GM10266 (cell line): Measurements from ENCODE around the gene MED13L.

Source experiments
- DNase-seq: peaks from one replicate; pipeline ENCODE4 v3.0.0; 2012; ENCODE audit errors: extremely low spot score
- CTCF ChIP-seq: IDR thresholded peaks from 2 replicates; pipeline ENCODE4 v1.5.1; 2012; ENCODE audit warnings: mild to moderate bottlenecking, low read depth; ENCODE audit not compliant: control insufficient read depth, insufficient read depth; ENCODE audit errors: missing control alignments

MED13L gene

DNA sequence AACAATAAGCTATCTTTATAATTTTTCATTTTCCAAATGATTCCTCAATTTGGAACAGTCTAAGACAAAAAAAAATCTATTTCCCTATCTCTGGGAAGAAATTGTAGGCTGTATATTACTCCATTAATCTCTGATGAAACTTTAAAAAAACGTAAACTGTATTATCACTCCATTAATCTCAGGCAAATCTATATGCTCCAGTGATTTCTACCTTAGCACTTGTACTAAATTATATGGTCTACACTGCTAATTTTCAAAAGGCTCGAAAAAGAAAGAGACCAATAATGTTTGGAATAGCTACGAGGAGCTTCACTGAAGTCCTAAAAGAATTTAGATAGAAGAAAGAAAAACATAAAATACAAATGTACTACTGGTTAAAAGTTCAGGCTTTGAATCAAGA, 19.7 kb downstream of the MED13L start:
- no peak for TF ChIP-seq CTCF
- no peak for DNase-seq

DNA sequence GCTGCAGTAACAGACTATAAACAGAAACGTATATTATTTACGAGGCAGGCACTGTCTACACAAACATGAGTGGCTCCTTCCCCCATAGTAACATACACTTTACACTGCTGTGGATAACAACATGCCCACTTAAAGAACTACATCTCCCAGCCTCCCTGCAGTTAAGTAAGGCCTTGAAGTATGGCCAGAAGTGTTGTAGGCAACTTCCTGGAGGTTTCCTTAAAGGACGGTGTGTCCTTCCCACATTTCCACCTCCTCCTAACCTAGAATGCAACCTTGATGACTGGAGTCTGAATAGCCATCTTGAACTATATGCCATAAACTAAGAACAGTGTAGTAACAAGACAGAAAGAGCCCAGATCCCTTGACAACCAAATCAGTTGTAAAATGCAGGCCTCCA, 20.3 kb downstream of the MED13L start:
- no peak for TF ChIP-seq CTCF
- no peak for DNase-seq

DNA sequence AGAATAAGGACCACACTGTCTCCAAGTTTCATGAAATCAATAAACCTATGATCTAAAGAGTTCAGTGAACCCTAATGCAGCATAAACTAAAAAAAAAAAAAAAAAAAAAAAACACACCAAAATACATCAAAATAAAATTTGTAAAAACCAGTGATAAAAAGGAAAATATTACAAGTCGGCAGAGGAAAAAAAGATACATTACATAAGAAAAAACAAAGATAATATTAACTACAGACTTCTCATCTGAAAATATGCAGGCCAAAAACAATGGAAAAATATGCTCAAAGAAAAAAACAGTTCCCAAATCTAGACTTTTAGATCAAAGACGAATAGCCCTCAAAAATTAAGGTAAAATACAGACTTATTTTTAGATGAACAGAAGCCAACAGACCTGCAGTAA, 27.6 kb downstream of the MED13L start:
- no peak for TF ChIP-seq CTCF
- no peak for DNase-seq

GRCh38 chr12:116248930-116249329, 28.6 kb downstream of the MED13L start:
- no peak for TF ChIP-seq CTCF
- no peak for DNase-seq

- no peak for TF ChIP-seq CTCF
- DNase-seq = no peak
These were observed 29.1 kb downstream of the MED13L start for GRCh38 chr12:116248433-116248832.

- DNase-seq = no peak
- TF ChIP-seq CTCF = no peak
These were observed 30.1 kb downstream of the MED13L start for GRCh38 chr12:116247377-116247776.

GRCh38 chr12:116246490-116247179, 30.9 kb downstream of the MED13L start:
- no peak for DNase-seq
- no peak for TF ChIP-seq CTCF
